GM12874 (cell line): ENCODE measurements around the gene BPIFB1.

ENCODE experiments used
- TF ChIP-seq, protein P1 (sequence below): IDR thresholded peaks from 2 replicates; pipeline ENCODE4 v1.5.1; 2011; ENCODE audit warnings: low read depth, mild to moderate bottlenecking, control low read depth, low read length, moderate library complexity; ENCODE audit not compliant: insufficient read depth

Gene BPIFB1

GRCh38 chr20:33325350-33325749 is 42.3 kb downstream of the BPIFB1 start:
- TF ChIP-seq, protein P1, sequence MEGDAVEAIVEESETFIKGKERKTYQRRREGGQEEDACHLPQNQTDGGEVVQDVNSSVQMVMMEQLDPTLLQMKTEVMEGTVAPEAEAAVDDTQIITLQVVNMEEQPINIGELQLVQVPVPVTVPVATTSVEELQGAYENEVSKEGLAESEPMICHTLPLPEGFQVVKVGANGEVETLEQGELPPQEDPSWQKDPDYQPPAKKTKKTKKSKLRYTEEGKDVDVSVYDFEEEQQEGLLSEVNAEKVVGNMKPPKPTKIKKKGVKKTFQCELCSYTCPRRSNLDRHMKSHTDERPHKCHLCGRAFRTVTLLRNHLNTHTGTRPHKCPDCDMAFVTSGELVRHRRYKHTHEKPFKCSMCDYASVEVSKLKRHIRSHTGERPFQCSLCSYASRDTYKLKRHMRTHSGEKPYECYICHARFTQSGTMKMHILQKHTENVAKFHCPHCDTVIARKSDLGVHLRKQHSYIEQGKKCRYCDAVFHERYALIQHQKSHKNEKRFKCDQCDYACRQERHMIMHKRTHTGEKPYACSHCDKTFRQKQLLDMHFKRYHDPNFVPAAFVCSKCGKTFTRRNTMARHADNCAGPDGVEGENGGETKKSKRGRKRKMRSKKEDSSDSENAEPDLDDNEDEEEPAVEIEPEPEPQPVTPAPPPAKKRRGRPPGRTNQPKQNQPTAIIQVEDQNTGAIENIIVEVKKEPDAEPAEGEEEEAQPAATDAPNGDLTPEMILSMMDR: no peak

DNA sequence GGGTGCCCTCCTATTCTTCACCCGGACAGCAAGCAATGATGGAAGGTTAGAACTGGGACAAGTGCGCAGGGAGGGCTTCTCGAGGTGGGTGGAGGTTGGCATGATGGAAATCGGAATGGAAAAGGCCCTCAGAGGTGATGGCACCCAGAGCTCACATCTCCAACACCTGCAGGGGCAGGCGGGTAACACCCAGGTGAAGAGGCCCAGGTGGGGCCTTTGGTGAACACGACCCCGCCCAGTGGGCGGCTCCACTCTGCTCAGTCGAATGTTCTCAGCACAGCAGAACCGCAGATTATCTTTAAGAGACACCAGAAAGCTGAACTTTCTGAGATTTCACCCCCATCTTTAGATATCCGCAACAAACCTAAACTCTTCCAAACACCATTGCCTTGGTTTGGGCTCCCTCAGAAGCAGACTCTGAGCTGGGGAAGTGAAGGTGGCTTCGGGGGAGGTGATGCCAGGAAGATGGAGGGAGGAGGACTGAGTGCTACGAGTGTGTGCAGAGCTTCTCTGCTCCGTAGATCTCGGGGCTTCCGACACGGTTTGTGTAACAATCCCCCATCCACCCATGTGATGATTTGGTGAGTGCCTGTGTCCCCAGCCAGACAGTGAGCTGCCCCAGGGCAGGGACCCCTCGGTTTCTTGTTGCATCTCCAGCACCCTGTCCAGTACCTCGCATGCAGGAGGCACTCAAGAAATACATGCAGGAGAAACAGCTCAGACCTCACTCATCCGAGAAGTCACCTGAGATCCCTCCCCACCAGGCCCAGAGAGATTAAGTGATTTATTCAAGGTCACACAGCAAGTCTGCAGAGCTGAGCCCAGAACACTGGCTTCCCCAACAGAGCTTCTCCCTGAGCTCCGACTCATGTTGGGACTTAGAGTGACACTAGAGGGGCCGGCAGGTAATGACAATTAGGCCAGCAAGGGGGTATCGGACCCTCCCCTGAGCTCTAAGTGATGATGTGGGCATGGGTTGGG is 45.4 kb downstream of the BPIFB1 start:
- TF ChIP-seq, protein P1: no peak

- TF ChIP-seq, protein P1: no peak
These were observed 50.0 kb downstream of the BPIFB1 start for GRCh38 chr20:33332905-33333456.

DNA sequence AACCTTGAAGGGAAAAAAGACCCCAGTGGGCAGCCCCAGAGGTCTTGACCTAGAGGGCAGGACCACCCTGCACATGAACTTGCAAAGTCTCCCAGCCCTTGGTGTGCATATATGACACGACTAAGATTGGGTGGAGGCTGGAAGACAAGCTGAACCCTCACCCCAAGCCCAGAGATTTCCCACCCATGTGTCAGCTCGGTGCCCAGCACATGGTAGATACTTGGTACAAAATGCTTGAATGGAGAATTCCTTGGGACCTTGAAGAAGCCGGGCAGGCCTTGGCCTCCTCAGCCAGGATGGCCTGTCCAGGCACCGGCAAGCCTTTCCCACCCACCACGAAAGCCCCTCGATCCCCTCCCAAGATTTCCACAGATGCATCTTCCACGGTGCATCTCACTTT is 50.6 kb downstream of the BPIFB1 start:
- TF ChIP-seq, protein P1: no peak

DNA sequence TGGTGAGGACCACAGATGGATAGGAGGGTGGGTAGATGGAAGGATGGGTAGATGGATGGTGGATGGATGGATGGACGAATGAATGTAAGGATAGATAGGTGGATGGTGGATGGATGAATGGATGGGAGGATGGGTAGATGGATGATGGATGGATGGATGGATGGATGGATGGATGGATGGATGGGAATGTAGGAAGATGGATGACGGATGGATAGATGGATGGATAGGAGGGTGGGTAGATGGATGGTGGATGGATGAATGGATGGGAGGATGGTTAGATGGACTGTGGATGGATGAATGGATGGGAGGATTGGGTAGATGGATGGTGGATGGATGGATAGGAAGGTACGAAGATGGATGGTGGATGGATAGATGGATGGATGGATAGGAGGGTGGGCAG is 51.1 kb downstream of the BPIFB1 start:
- TF ChIP-seq, protein P1: no peak

GRCh38 chr20:33336375-33336774 is 53.4 kb downstream of the BPIFB1 start:
- TF ChIP-seq, protein P1: no peak

DNA sequence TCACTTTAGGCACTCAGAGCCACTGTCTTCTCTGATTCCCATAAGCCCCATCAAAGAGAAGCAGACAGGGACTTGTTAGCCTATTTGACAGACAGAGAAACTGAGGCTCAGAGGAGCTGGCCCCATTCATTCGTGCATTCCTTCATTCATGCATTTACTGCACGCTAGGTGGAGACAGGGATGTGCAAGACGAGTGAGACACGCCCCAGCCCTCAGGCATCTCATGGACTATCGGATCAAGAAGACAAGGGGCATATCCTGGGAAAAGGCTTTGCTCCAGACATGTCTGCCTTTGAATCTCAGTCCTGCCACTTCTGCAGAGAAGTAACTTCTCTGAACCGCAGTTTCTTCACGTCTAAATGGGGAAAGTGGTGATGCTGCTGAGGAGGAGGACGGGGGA is 54.1 kb downstream of the BPIFB1 start:
- TF ChIP-seq, protein P1: no peak
